GM12878 (cell line): ENCODE measurements around the gene PPP1R13B.

ENCODE experiments used
- POLR2AphosphoS5 ChIP-seq: IDR thresholded peaks from 2 replicates; pipeline ENCODE4 v1.6.1; 2011; ENCODE audit warnings: mild to moderate bottlenecking, low read length, inconsistent platforms
- ZNF384 ChIP-seq: IDR thresholded peaks from 2 replicates; pipeline ENCODE4 v1.6.1; 2012; ENCODE audit warnings: low read depth, mild to moderate bottlenecking, low read length, improper control_type of control experiment, borderline replicate concordance
- TF ChIP-seq, protein P1 (sequence below), 3 experiments: IDR thresholded peaks in 2 of 3; conservative IDR thresholded peaks in 1 of 3; 2 replicates each; pipeline ENCODE4 v1.5.1; 2011; ENCODE audit warnings: low read depth in 3 of 3, low read length in 3 of 3, mild to moderate bottlenecking in 3 of 3, control low read depth in 2 of 3, moderate library complexity in 2 of 3, inconsistent platforms in 1 of 3, mixed read lengths in 1 of 3; ENCODE audit not compliant: control insufficient read depth in 2 of 3, insufficient read depth in 1 of 3; ENCODE audit errors: extremely low read depth in 1 of 3

GRCh38 chr14:103705504-103706284, 141.7 kb downstream of the PPP1R13B start:
- TF ChIP-seq, protein P1, sequence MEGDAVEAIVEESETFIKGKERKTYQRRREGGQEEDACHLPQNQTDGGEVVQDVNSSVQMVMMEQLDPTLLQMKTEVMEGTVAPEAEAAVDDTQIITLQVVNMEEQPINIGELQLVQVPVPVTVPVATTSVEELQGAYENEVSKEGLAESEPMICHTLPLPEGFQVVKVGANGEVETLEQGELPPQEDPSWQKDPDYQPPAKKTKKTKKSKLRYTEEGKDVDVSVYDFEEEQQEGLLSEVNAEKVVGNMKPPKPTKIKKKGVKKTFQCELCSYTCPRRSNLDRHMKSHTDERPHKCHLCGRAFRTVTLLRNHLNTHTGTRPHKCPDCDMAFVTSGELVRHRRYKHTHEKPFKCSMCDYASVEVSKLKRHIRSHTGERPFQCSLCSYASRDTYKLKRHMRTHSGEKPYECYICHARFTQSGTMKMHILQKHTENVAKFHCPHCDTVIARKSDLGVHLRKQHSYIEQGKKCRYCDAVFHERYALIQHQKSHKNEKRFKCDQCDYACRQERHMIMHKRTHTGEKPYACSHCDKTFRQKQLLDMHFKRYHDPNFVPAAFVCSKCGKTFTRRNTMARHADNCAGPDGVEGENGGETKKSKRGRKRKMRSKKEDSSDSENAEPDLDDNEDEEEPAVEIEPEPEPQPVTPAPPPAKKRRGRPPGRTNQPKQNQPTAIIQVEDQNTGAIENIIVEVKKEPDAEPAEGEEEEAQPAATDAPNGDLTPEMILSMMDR (IDR thresholded peaks at IDR 0.05 in 2 of 3, conservative IDR thresholded peaks at IDR 0.05 in 1 of 3; ENCODE audit: control insufficient read depth in 2 of 3, extremely low read depth in 1 of 3, insufficient read depth in 1 of 3, low read depth in 3 of 3, low read length in 3 of 3) = no peak
- TF ChIP-seq ZNF384 (no peak), POLR2AphosphoS5 (no peak)
